IMR-90 (cell line): ENCODE data around the gene RASAL1. TPM values are rescaled to one million over a fixed set of nuclear protein-coding genes. Genes with fewer than 3 reads are reported as not detected.

Experiments
- ATAC-seq: fragments of 200-7000 bp; cut with Tn5 transposase; 2 replicates; pipeline ENCODE4 v1.9.1; 2020; ENCODE audit warnings: low read depth, mild to moderate bottlenecking, moderate library complexity
- BruUV-seq: library from RNA; stranded (reverse); fragments of 400-500 nt; replicated peaks from 2 replicates; lab custom pipeline; 2021; lab: Mats Ljungman, UMichigan
- CTCF ChIA-PET: fragments of 300-600 bp; formaldehyde crosslinking; extraction: SDS; loops from one replicate; lab custom pipeline; 2021; ENCODE audit warnings: antibody characterized with exemption; lab: Yijun Ruan, JAX
- POLR2A ChIA-PET: fragments of 300-600 bp; sonication (Branson Sonifier 250); formaldehyde crosslinking; loops from one replicate; lab custom pipeline; 2022; ENCODE audit warnings: antibody characterized with exemption; ENCODE audit not compliant: unreplicated experiment; lab: Charles Lee
- DNase-seq: peaks from one replicate; pipeline ENCODE4 v3.0.0; 2013
- H2AFZ ChIP-seq: replicated peaks from 2 replicates; pipeline ENCODE3; 2013; ENCODE audit warnings: low read length, mild to moderate bottlenecking; ENCODE audit not compliant: poor library complexity
- H2AK5ac ChIP-seq: 2 replicates; pipeline ENCODE4 v1.6.1; 2013; ENCODE audit warnings: low read depth, low read length, inconsistent platforms
- H2AK9ac ChIP-seq: replicated peaks from 2 replicates; pipeline ENCODE3; 2013; ENCODE audit warnings: mild to moderate bottlenecking, low read depth, low read length, moderate library complexity; ENCODE audit not compliant: poor library complexity
- H2BK120ac ChIP-seq: 2 replicates; pipeline ENCODE4 v1.6.1; 2013; ENCODE audit warnings: low read depth, low read length, inconsistent platforms
- H2BK15ac ChIP-seq: 3 replicates; pipeline ENCODE4 v1.6.1; 2013; ENCODE audit warnings: low read depth, low read length, inconsistent platforms
- H2BK20ac ChIP-seq: 2 replicates; pipeline ENCODE4 v1.6.1; 2013; ENCODE audit warnings: low read depth, mild to moderate bottlenecking, inconsistent platforms, low read length, moderate library complexity
- H2BK5ac ChIP-seq: 2 replicates; pipeline ENCODE4 v1.6.1; 2013; ENCODE audit warnings: mild to moderate bottlenecking, low read depth, low read length, inconsistent platforms; ENCODE audit not compliant: poor library complexity, severe bottlenecking
- H3K14ac ChIP-seq: replicated peaks from 2 replicates; pipeline ENCODE4 v1.6.1; 2013; ENCODE audit warnings: low read depth, low read length, inconsistent platforms
- H3K18ac ChIP-seq: 2 replicates; pipeline ENCODE4 v1.6.1; 2013; ENCODE audit warnings: low read depth, low read length, control low read depth
- H3K23ac ChIP-seq: 2 replicates; pipeline ENCODE4 v1.6.1; 2013; ENCODE audit warnings: low read depth, low read length, inconsistent platforms
- H3K27ac ChIP-seq: 2 replicates; pipeline ENCODE4 v1.5.1; 2013; ENCODE audit warnings: mild to moderate bottlenecking, control low read depth, low read length; ENCODE audit not compliant: insufficient read depth
- H3K27me3 ChIP-seq: 2 replicates; pipeline ENCODE4 v1.6.1; 2013; ENCODE audit warnings: low read length; ENCODE audit not compliant: control insufficient read depth, insufficient read depth
- H3K36me3 ChIP-seq: 2 replicates; pipeline ENCODE4 v1.6.1; 2013; ENCODE audit warnings: low read length, mixed read lengths; ENCODE audit not compliant: control insufficient read depth, insufficient read depth
- H3K4ac ChIP-seq: 2 replicates; pipeline ENCODE4 v1.6.1; 2013; ENCODE audit warnings: low read depth, low read length, inconsistent platforms
- H3K4me1 ChIP-seq: 2 replicates; pipeline ENCODE4 v1.6.1; 2013; ENCODE audit warnings: low read length, mixed read lengths; ENCODE audit not compliant: control insufficient read depth, insufficient read depth
- H3K4me2 ChIP-seq: 2 replicates; pipeline ENCODE4 v1.6.1; 2013; ENCODE audit warnings: low read depth, mild to moderate bottlenecking, control low read depth, low read length, moderate library complexity
- H3K4me3 ChIP-seq: 2 replicates; pipeline ENCODE4 v1.5.1; 2013; ENCODE audit warnings: low read depth, mild to moderate bottlenecking, control low read depth, low read length, moderate library complexity; ENCODE audit not compliant: insufficient read depth
- H3K56ac ChIP-seq: 2 replicates; pipeline ENCODE4 v1.6.1; 2013; ENCODE audit warnings: low read length, inconsistent platforms; ENCODE audit not compliant: insufficient read depth; ENCODE audit errors: extremely low read depth
- H3K79me1 ChIP-seq, 2 experiments: 2 replicates each; pipeline ENCODE4 v1.6.1; 2013; ENCODE audit warnings: low read length in 2 of 2, inconsistent platforms in 1 of 2, low read depth in 1 of 2
- H3K9ac ChIP-seq: 2 replicates; pipeline ENCODE4 v1.6.1; 2013; ENCODE audit warnings: low read depth, low read length, control low read depth
- H3K9me1 ChIP-seq: 2 replicates; pipeline ENCODE4 v1.6.1; 2013; ENCODE audit warnings: low read length, inconsistent platforms; ENCODE audit not compliant: insufficient read depth
- H3K9me3 ChIP-seq: 2 replicates; pipeline ENCODE4 v1.6.1; 2013; ENCODE audit warnings: low read length; ENCODE audit not compliant: control insufficient read depth, insufficient read depth
- H4K20me1 ChIP-seq: 2 replicates; pipeline ENCODE4 v1.6.1; 2013; ENCODE audit warnings: low read length, inconsistent platforms; ENCODE audit not compliant: insufficient read depth
- H4K5ac ChIP-seq: 2 replicates; pipeline ENCODE4 v1.6.1; 2013; ENCODE audit warnings: mild to moderate bottlenecking, low read depth, low read length, control low read depth
- H4K8ac ChIP-seq, 2 experiments: 2 replicates each; pipeline ENCODE4 v1.6.1; 2013; ENCODE audit warnings: low read depth in 2 of 2, low read length in 2 of 2, control low read depth in 1 of 2, inconsistent platforms in 1 of 2
- H4K91ac ChIP-seq: 2 replicates; pipeline ENCODE4 v1.6.1; 2013; ENCODE audit warnings: low read depth, low read length, inconsistent platforms; ENCODE audit not compliant: insufficient read depth
- CHD1 ChIP-seq: IDR thresholded peaks from 2 replicates; pipeline ENCODE4 v1.6.1; 2012; ENCODE audit warnings: low read depth, low read length, improper control_type of control experiment
- MAFK ChIP-seq: IDR thresholded peaks from 2 replicates; pipeline ENCODE4 v1.6.1; 2012; ENCODE audit warnings: low read depth, low read length, improper control_type of control experiment
- MAZ ChIP-seq: IDR thresholded peaks from 2 replicates; pipeline ENCODE4 v1.6.1; 2012; ENCODE audit warnings: low read depth, mild to moderate bottlenecking, low read length, improper control_type of control experiment, moderate library complexity, borderline replicate concordance
- POLR2A ChIP-seq: IDR thresholded peaks from 2 replicates; pipeline ENCODE4 v1.6.1; 2012; ENCODE audit warnings: mild to moderate bottlenecking, low read depth, low read length
- RCOR1 ChIP-seq: IDR thresholded peaks from 2 replicates; pipeline ENCODE4 v1.6.1; 2012; ENCODE audit warnings: mild to moderate bottlenecking, low read length, improper control_type of control experiment; ENCODE audit not compliant: insufficient replicate concordance
- RFX5 ChIP-seq: IDR thresholded peaks from 2 replicates; pipeline ENCODE4 v1.8.0; 2012; ENCODE audit warnings: low read depth, mild to moderate bottlenecking, low read length, moderate library complexity
- USF2 ChIP-seq: fragments of 150-350 bp; IDR thresholded peaks from 2 replicates; pipeline ENCODE4 v1.6.1; 2017; ENCODE audit warnings: mild to moderate bottlenecking, antibody characterized with exemption, low read length, low read depth
- WGBS, 2 experiments: methylation state at CpG; one replicate each; pipeline versions ENCODE4 v1.1.5 to v1.1.7; 2013; ENCODE audit warnings: missing lambda C conversion rate in 2 of 2; ENCODE audit not compliant: insufficient read length in 1 of 2; ENCODE audit errors: extremely low coverage in 2 of 2; 5-methylcytosine and 5-hydroxymethylcytosine counted together
- dilution Hi-C: fragments of 300-500 bp; cut with HindIII; formaldehyde crosslinking; loops from one replicate; pipeline ENCODE4 v1.14.3; 2018; ENCODE audit warnings: low sequenced_read_pairs; ENCODE audit not compliant: unreplicated experiment
- in situ Hi-C: fragments of 300-500 bp; cut with MboI; formaldehyde crosslinking; loops from 3 replicates; pipeline ENCODE4 v1.14.3; 2019; ENCODE audit warnings: low sequenced_read_pairs, inconsistent platforms, mixed read lengths
- intact Hi-C: fragments of 100-400 bp; cut with micrococcal nuclease; formaldehyde crosslinking; loops from 2 replicates; pipeline ENCODE4 v1.10.0; 2022
- polyA plus RNA-seq, 3 experiments: library from polyadenylated mRNA; depleted of rRNA; stranded (reverse); fragments of >200 nt; gene quantifications; 2 replicates each; pipeline ENCODE4 v1.2.3, GENCODE V29; 2012; ENCODE audit warnings: low replicate concordance in 1 of 3
- total RNA-seq: library from RNA; depleted of rRNA; stranded (reverse); fragments of >200 nt; gene quantifications from 2 replicates; pipeline ENCODE4 v1.2.3, GENCODE V29; 2012

Gene RASAL1
- total and polyA plus RNA-seq, 2 of the 4 experiments (the other 2 are of a cell fraction), result not detected

GRCh38 chr12:113133036-113133435 is 2.5 kb downstream of the RASAL1 start:
- Histone ChIP-seq H3K79me1 (no peaks in the 10 kb centered on the region), H3K36me3 (no peaks in the 10 kb centered on the region), H3K4me2 (no peak overlapping the region), H2AK9ac (no peak overlapping the region), H2BK20ac (no peak overlapping the region), H3K9me3 (no peaks in the 10 kb centered on the region), H3K4ac (no peak overlapping the region), H2BK5ac (no peak overlapping the region), H2AFZ (no peak overlapping the region), H2BK120ac (no peak overlapping the region), H3K14ac (no peak overlapping the region), H3K18ac (no peak overlapping the region), H4K20me1 (no peaks in the 10 kb centered on the region), H4K8ac (no peak overlapping the region), H4K91ac (no peak overlapping the region), H3K4me1 (no peaks in the 10 kb centered on the region), H3K4me3 (no peak overlapping the region), H2AK5ac (no peak overlapping the region), H4K5ac (no peak overlapping the region), H3K23ac (no peak overlapping the region), H3K27ac (no peak overlapping the region), H2BK15ac (no peak overlapping the region), H3K9me1 (no peaks in the 10 kb centered on the region), H3K27me3 (peaks cover 3% of the 10 kb centered on the region), H3K9ac (no peak overlapping the region), H3K56ac (no peak overlapping the region)
- no peak for TF ChIP-seq CHD1
- TF ChIP-seq POLR2A, result no peak
- no peak for TF ChIP-seq RCOR1
- no peak for TF ChIP-seq MAFK
- no peak for TF ChIP-seq RFX5
- TF ChIP-seq USF2, result no peak
- no peak for TF ChIP-seq MAZ
- dilution Hi-C loops (no loop called here), in situ Hi-C loops (no loop called here), intact Hi-C loops (no loop called here)
- BruUV-seq, result no TSS peak
- no peak for ATAC-seq
- 0% methylated on average over 1 of the region's 6 CpGs; no CpG with 5 or more reads in 1 of the 2 experiments for WGBS, 2 experiments
- DNase-seq, result no peak
- POLR2A ChIA-PET, result no interaction called here
- CTCF ChIA-PET, result no interaction called here
